Neural progenitor cell (in vitro differentiated cells): Measurements from ENCODE around the gene PBX3. TPM values are rescaled to one million over a fixed set of nuclear protein-coding genes. Genes with fewer than 3 reads are reported as not detected.

Experiments used
- DNase-seq: peaks from one replicate; pipeline ENCODE4 v3.0.0-alpha.2; 2016; ENCODE audit warnings: low spot score
- H2AFZ ChIP-seq: fragments of 200-600 bp; sonication (generic); replicated peaks from 2 replicates; pipeline ENCODE4 v1.6.1; 2016; ENCODE audit warnings: antibody characterized with exemption
- H3F3A ChIP-seq: fragments of 200-600 bp; sonication (generic); 2 replicates; pipeline ENCODE4 v1.6.1; 2016; ENCODE audit warnings: antibody characterized with exemption, low read depth
- H3K27ac ChIP-seq: fragments of 200-600 bp; sonication (generic); 2 replicates; pipeline ENCODE4 v1.5.1; 2016; ENCODE audit warnings: mild to moderate bottlenecking
- H3K27me3 ChIP-seq: fragments of 200-600 bp; sonication (generic); 2 replicates; pipeline ENCODE4 v1.6.1; 2016; ENCODE audit warnings: mild to moderate bottlenecking, moderate library complexity
- H3K36me3 ChIP-seq: fragments of 200-600 bp; sonication (generic); 2 replicates; pipeline ENCODE4 v1.5.1; 2016
- H3K4me1 ChIP-seq: fragments of 200-600 bp; sonication (generic); 2 replicates; pipeline ENCODE4 v1.6.1; 2016; ENCODE audit warnings: mixed run types
- H3K4me2 ChIP-seq: fragments of 200-600 bp; sonication (generic); 2 replicates; pipeline ENCODE4 v1.6.1; 2016
- H3K4me3 ChIP-seq: fragments of 200-600 bp; sonication (generic); 2 replicates; pipeline ENCODE4 v1.5.1; 2016
- H3K79me2 ChIP-seq: fragments of 200-600 bp; sonication (generic); 2 replicates; pipeline ENCODE4 v1.6.1; 2016; ENCODE audit warnings: low read depth
- H3K9ac ChIP-seq: fragments of 200-600 bp; sonication (generic); 2 replicates; pipeline ENCODE4 v1.6.1; 2016
- H3K9me3 ChIP-seq: fragments of 200-600 bp; sonication (generic); 2 replicates; pipeline ENCODE4 v1.5.1; 2016; ENCODE audit warnings: low read depth
- H4K20me1 ChIP-seq: fragments of 200-600 bp; sonication (generic); 2 replicates; pipeline ENCODE4 v1.6.1; 2016; ENCODE audit warnings: low read depth
- H3K27ac Mint-ChIP-seq: 3 replicates; pipeline ENCODE4 v1.8.0; 2021; ENCODE audit warnings: mixed read lengths
- H3K27me3 Mint-ChIP-seq: 2 replicates; pipeline ENCODE4 v1.8.0; 2022; ENCODE audit warnings: low read depth, mild to moderate bottlenecking, inconsistent platforms, moderate library complexity, mixed read lengths; ENCODE audit not compliant: insufficient read depth
- H3K36me3 Mint-ChIP-seq: 3 replicates; pipeline ENCODE4 v1.8.0; 2021; ENCODE audit warnings: mixed read lengths
- H3K4me1 Mint-ChIP-seq: 3 replicates; pipeline ENCODE4 v1.8.0; 2021; ENCODE audit warnings: mixed read lengths
- H3K4me3 Mint-ChIP-seq: 3 replicates; pipeline ENCODE4 v1.8.0; 2021; ENCODE audit warnings: mild to moderate bottlenecking, moderate library complexity, mixed read lengths
- H3K9me3 Mint-ChIP-seq: 3 replicates; pipeline ENCODE4 v1.8.0; 2020; ENCODE audit warnings: mixed read lengths
- CTCF ChIP-seq: fragments of 200-600 bp; sonication (generic); IDR thresholded peaks from 2 replicates; pipeline ENCODE4 v1.5.1; 2017; ENCODE audit warnings: antibody characterized with exemption, mild to moderate bottlenecking
- EZH2 ChIP-seq: fragments of 200-600 bp; sonication (generic); IDR thresholded peaks from 2 replicates; pipeline ENCODE4 v1.6.1; 2017; ENCODE audit warnings: antibody characterized with exemption, mild to moderate bottlenecking, moderate library complexity
- EZH2phosphoT487 ChIP-seq: fragments of 200-600 bp; sonication (generic); IDR thresholded peaks from 2 replicates; pipeline ENCODE4 v1.6.1; 2017; ENCODE audit warnings: antibody characterized with exemption
- total RNA-seq: library from RNA; depleted of rRNA; stranded (reverse); fragments of >200 nt; gene quantifications from 2 replicates; pipeline ENCODE4 v1.2.3, GENCODE V29; 2015; ENCODE audit warnings: low replicate concordance

PBX3 gene
- total RNA-seq, 1 donor from 2014 or later: 99.5 TPM

GRCh38 chr9:125835655-125836054, 88.5 kb downstream of the PBX3 start:
- DNase-seq: no peak
- H3K9me3 Mint-ChIP-seq: no peaks in the 10 kb centered on the region
- Histone ChIP-seq H3K9ac (no peak overlapping the region), H3F3A (peaks cover 6% of the 10 kb centered on the region), H3K27ac (no peak overlapping the region), H3K4me2 (no peak overlapping the region), H4K20me1 (peaks cover 56% of the 10 kb centered on the region), H3K79me2 (peaks cover 85% of the 10 kb centered on the region), H3K27me3 (no peaks in the 10 kb centered on the region), H3K36me3 (no peaks in the 10 kb centered on the region), H3K9me3 (no peaks in the 10 kb centered on the region), H2AFZ (no peak overlapping the region), H3K4me1 (peaks cover 11% of the 10 kb centered on the region), H3K4me3 (no peak overlapping the region)
- TF ChIP-seq EZH2phosphoT487 (no peak), CTCF (no peak)
- H3K4me1 Mint-ChIP-seq: peaks cover 5% of the 10 kb centered on the region
- H3K4me3 Mint-ChIP-seq: no peak overlapping the region
- H3K27me3 Mint-ChIP-seq: peaks cover 5% of the 10 kb centered on the region
- peaks cover 12% of the 10 kb centered on the region for H3K36me3 Mint-ChIP-seq
- H3K27ac Mint-ChIP-seq: no peak overlapping the region

GRCh38 chr9:125839317-125839716, 92.1 kb downstream of the PBX3 start:
- H3K36me3 ChIP-seq: no peaks in the 10 kb centered on the region
- H3K4me1 Mint-ChIP-seq: peaks cover 28% of the 10 kb centered on the region
- peaks cover 2% of the 10 kb centered on the region for H3K36me3 Mint-ChIP-seq
- no peak for DNase-seq
- no peaks in the 10 kb centered on the region for H3K27me3 ChIP-seq
- peaks cover 42% of the 10 kb centered on the region for H3K4me1 ChIP-seq
- H3K9me3 Mint-ChIP-seq: no peaks in the 10 kb centered on the region
- no peak overlapping the region for H3K27ac ChIP-seq
- H3F3A ChIP-seq: peaks cover 20% of the 10 kb centered on the region
- H3K79me2 ChIP-seq: peaks cover 88% of the 10 kb centered on the region
- H3K9me3 ChIP-seq: no peaks in the 10 kb centered on the region
- no peak overlapping the region for H3K4me3 Mint-ChIP-seq
- no peak overlapping the region for H2AFZ ChIP-seq
- H3K27ac Mint-ChIP-seq: no peak overlapping the region
- no peak for TF ChIP-seq CTCF
- no peak for TF ChIP-seq EZH2phosphoT487
- TF ChIP-seq EZH2: no peak
- H3K4me3 ChIP-seq: no peak overlapping the region
- H3K9ac ChIP-seq: no peak overlapping the region
- H4K20me1 ChIP-seq: peaks cover 86% of the 10 kb centered on the region
- H3K4me2 ChIP-seq: no peak overlapping the region
- peaks cover 5% of the 10 kb centered on the region for H3K27me3 Mint-ChIP-seq

GRCh38 chr9:125841444-125841843, 94.3 kb downstream of the PBX3 start:
- no peak for DNase-seq
- Histone ChIP-seq H3K4me3 (no peak overlapping the region), H3K4me1 (peaks cover 48% of the 10 kb centered on the region), H3F3A (peaks cover 20% of the 10 kb centered on the region), H3K9me3 (no peaks in the 10 kb centered on the region), H3K36me3 (peaks cover under 1% of the 10 kb centered on the region), H3K27me3 (no peaks in the 10 kb centered on the region), H3K27ac (no peak overlapping the region), H3K4me2 (no peak overlapping the region), H3K9ac (no peak overlapping the region), H3K79me2 (peaks cover 97% of the 10 kb centered on the region), H2AFZ (no peak overlapping the region), H4K20me1 (peaks cover 89% of the 10 kb centered on the region)
- Mint-ChIP-seq H3K27me3 (peaks cover 3% of the 10 kb centered on the region), H3K27ac (no peak overlapping the region), H3K36me3 (peaks cover under 1% of the 10 kb centered on the region), H3K4me1 (peaks cover 37% of the 10 kb centered on the region), H3K9me3 (peaks cover 2% of the 10 kb centered on the region), H3K4me3 (no peak overlapping the region)
- TF ChIP-seq EZH2phosphoT487: no peak
- no peak for TF ChIP-seq CTCF
- no peak for TF ChIP-seq EZH2
